ENCODE results near the gene C14orf180.

Gene C14orf180

GRCh38 chr14:104639471-104639870, 59.9 kb downstream of the C14orf180 start:
- no peak for TF ChIP-seq CTCF (IDR thresholded peaks at IDR 0.05; ENCODE audit: insufficient read depth, low read depth, low read length, missing control alignments)
- no peak for DNase-seq (ENCODE audit: low read depth)
- no peak overlapping the region for H3K4me3 ChIP-seq (ENCODE audit: low read depth, low read length)
